K562 (cell line): ENCODE data around the gene PGD. TPM values are rescaled to one million over a fixed set of nuclear protein-coding genes. Genes with fewer than 3 reads are reported as not detected.

Experiments used
- ATAC-seq: fragments of 200-7000 bp; cut with Tn5 transposase; 3 replicates; pipeline ENCODE4 v1.9.1; 2020; ENCODE audit warnings: moderate library complexity
- BruUV-seq: library from RNA; stranded (reverse); fragments of 400-500 nt; replicated peaks from 2 replicates; lab custom pipeline; 2021; lab: Mats Ljungman, UMichigan
- CTCF ChIA-PET: fragments of 300-600 bp; formaldehyde crosslinking; extraction: SDS; loops from one replicate; lab custom pipeline; 2021; ENCODE audit warnings: low intra/inter-chr PET ratio; lab: Yijun Ruan, JAX
- POLR2A ChIA-PET: fragments of 300-600, 350-650 bp; sonication (Branson Sonifier 250); formaldehyde crosslinking; extraction: SDS; loops from one replicate; lab custom pipeline; 2021; ENCODE audit warnings: antibody characterized with exemption, inconsistent platforms; lab: Yijun Ruan, JAX
- DNase-seq, 4 experiments: peaks; one replicate each; pipeline versions ENCODE4 v3.0.0 to v3.0.0-alpha.2; 2011 to 2018; ENCODE audit warnings: low spot score in 3 of 4, mixed read lengths in 3 of 4; ENCODE audit errors: extremely low read depth in 1 of 4
- FAIRE-seq: peaks from 2 replicates; lab custom pipeline; 2011; peaks lifted over from hg19 to GRCh38; lab: Jason Lieb, UNC
- H2AFZ ChIP-seq: 2 replicates; pipeline ENCODE4 v1.6.0; 2011; ENCODE audit warnings: low read depth, low read length, control low read depth, inconsistent platforms
- H3K27ac ChIP-seq: fragments of 200-600 bp; 3 replicates; pipeline ENCODE4 v1.8.0; 2011; ENCODE audit warnings: low read depth, mild to moderate bottlenecking, control low read depth, inconsistent platforms, low read length, moderate library complexity, mixed read lengths; ENCODE audit errors: extremely low read depth
- H3K27me3 ChIP-seq, 2 experiments: fragments of 300-600 bp in 1 of 2; 2 replicates in 1 of 2; 3 replicates in 1 of 2; pipeline versions ENCODE4 v1.6.0 to v1.8.0; 2011; ENCODE audit warnings: inconsistent platforms in 2 of 2, low read length in 2 of 2, mild to moderate bottlenecking in 1 of 2, mixed read lengths in 1 of 2, moderate library complexity in 1 of 2; ENCODE audit not compliant: control insufficient read depth in 2 of 2, insufficient read depth in 2 of 2
- H3K36me3 ChIP-seq: fragments of 300-600 bp; 3 replicates; pipeline ENCODE4 v1.8.0; 2011; ENCODE audit warnings: mild to moderate bottlenecking, low read length, inconsistent platforms; ENCODE audit not compliant: control insufficient read depth, insufficient read depth
- H3K4me1 ChIP-seq, 2 experiments: fragments of 200-600 bp in 1 of 2; replicated peaks in 1 of 2; 2 replicates in 1 of 2; 3 replicates in 1 of 2; pipeline versions ENCODE4 v1.5.1 to v1.8.0; 2011; ENCODE audit warnings: inconsistent platforms in 2 of 2, low read length in 2 of 2, mild to moderate bottlenecking in 1 of 2, mixed read lengths in 1 of 2, moderate library complexity in 1 of 2; ENCODE audit not compliant: control insufficient read depth in 2 of 2, insufficient read depth in 2 of 2
- H3K4me2 ChIP-seq: 2 replicates; pipeline ENCODE4 v1.6.1; 2011; ENCODE audit warnings: low read length, control low read depth, inconsistent platforms, mixed read lengths; ENCODE audit not compliant: insufficient read depth
- H3K4me3 ChIP-seq: fragments of 200-600 bp; sonication (generic), shearing (Covaris generic); 2 replicates; pipeline ENCODE4 v1.5.1; 2016; ENCODE audit warnings: control low read depth, inconsistent platforms
- H3K79me2 ChIP-seq: fragments of 200-600 bp; 3 replicates; pipeline ENCODE4 v1.8.0; 2011; ENCODE audit warnings: low read length, inconsistent platforms; ENCODE audit not compliant: control insufficient read depth, insufficient read depth
- H3K9ac ChIP-seq, 2 experiments: 2 replicates each; pipeline versions ENCODE4 v1.6.0 to v1.6.1; 2011; ENCODE audit warnings: low read depth in 2 of 2, low read length in 2 of 2, control low read depth in 1 of 2, inconsistent platforms in 1 of 2, mild to moderate bottlenecking in 1 of 2, mixed read lengths in 1 of 2; ENCODE audit not compliant: insufficient read depth in 1 of 2
- H3K9me1 ChIP-seq: one replicate; pipeline ENCODE4 v1.6.0; 2011; ENCODE audit warnings: inconsistent platforms, mild to moderate bottlenecking, low read length, moderate library complexity; ENCODE audit not compliant: control insufficient read depth, insufficient read depth
- H3K9me3 ChIP-seq: replicated peaks from 2 replicates; pipeline ENCODE4 v1.5.1; 2011; ENCODE audit warnings: low read depth, low read length, inconsistent platforms; ENCODE audit not compliant: control insufficient read depth, insufficient read depth
- H4K20me1 ChIP-seq: replicated peaks from 2 replicates; pipeline ENCODE4 v1.6.1; 2011; ENCODE audit warnings: low read length, inconsistent platforms, mixed read lengths; ENCODE audit not compliant: control insufficient read depth, insufficient read depth
- FOXK2 ChIP-seq, 2 experiments: fragments of 450-650 bp; IDR thresholded peaks in 1 of 2; conservative IDR thresholded peaks in 1 of 2; 2 replicates each; pipeline ENCODE4 v1.6.1; 2016; ENCODE audit warnings: low read depth in 2 of 2, mild to moderate bottlenecking in 1 of 2
- MEIS2 ChIP-seq: fragments of 450-650 bp; IDR thresholded peaks from 2 replicates; pipeline ENCODE4 v1.6.1; 2014; ENCODE audit warnings: mild to moderate bottlenecking; ENCODE audit not compliant: partially characterized antibody
- RFX5 ChIP-seq: IDR thresholded peaks from 2 replicates; pipeline ENCODE4 v1.6.1; 2011; ENCODE audit warnings: low read depth, mild to moderate bottlenecking, improper control_type of control experiment, low read length
- TEAD4 ChIP-seq, 2 experiments: sonication (generic) in 1 of 2; formaldehyde crosslinking in 1 of 2; IDR thresholded peaks; 2 replicates each; pipeline versions ENCODE4 v1.6.1 to v1.8.0; 2012 to 2022; ENCODE audit warnings: borderline replicate concordance in 1 of 2, inconsistent platforms in 1 of 2, low read length in 1 of 2, mild to moderate bottlenecking in 1 of 2, missing genetic modification reagents in 1 of 2
- ZBTB8A ChIP-seq: fragments of 450-650 bp; IDR thresholded peaks from 2 replicates; pipeline ENCODE4 v1.6.1; 2018; ENCODE audit warnings: mild to moderate bottlenecking, moderate library complexity; ENCODE audit not compliant: partially characterized antibody
- ZKSCAN1 ChIP-seq: fragments of 150-350 bp; IDR thresholded peaks from 2 replicates; pipeline ENCODE4 v1.6.1; 2016; ENCODE audit warnings: low read depth, low read length
- WGBS: fragments of 100-300 bp; shearing (Covaris generic); methylation state at CpG from one replicate; pipeline ENCODE4 v1.1.6; 2016; ENCODE audit warnings: low coverage, mixed read lengths; ENCODE audit not compliant: insufficient coverage; ENCODE audit errors: missing lambda C conversion rate; 5-methylcytosine and 5-hydroxymethylcytosine counted together
- in situ Hi-C: fragments of 300-500 bp; cut with MboI; formaldehyde crosslinking; loops from 4 replicates; pipeline ENCODE4 v1.15.0; 2018; ENCODE audit warnings: inconsistent platforms, mixed read lengths
- intact Hi-C: fragments of 100-400 bp; cut with micrococcal nuclease; formaldehyde crosslinking; loops from 2 replicates; pipeline ENCODE4 v1.14.2; 2022
- polyA plus RNA-seq, 8 experiments: library from polyadenylated mRNA; depleted of rRNA in 4 of 8; stranded (reverse) in 5 of 8; unstranded in 3 of 8; fragments of >200 nt; fragmentation: Nextera tagmentation in 2 of 8; fragmentation: Illumina TruSeq in 1 of 8; extraction: Ambion mirVana in 2 of 8; extraction: Trizol in 1 of 8; gene quantifications; 2 replicates each; pipeline versions ENCODE4 v1.2.1 to v1.2.3, GENCODE V29; 2011 to 2014; ENCODE audit warnings: inconsistent platforms in 1 of 8, missing spikeins in 1 of 8
- total RNA-seq, 7 experiments: library from RNA; depleted of rRNA in 6 of 7; stranded (reverse); fragments of >200 nt in 6 of 7; fragmentation: Illumina TruSeq in 2 of 7; extraction: Trizol in 2 of 7; gene quantifications; 2 replicates each; pipeline versions ENCODE4 v1.2.1 to v1.2.3, GENCODE V29; 2011 to 2021; ENCODE audit warnings: low replicate concordance in 1 of 7
- TF ChIP-seq, protein P1 (sequence below), 2 experiments: fragments of 450-650 bp; IDR thresholded peaks; 2 replicates each; pipeline ENCODE4 v1.6.1; 2018; ENCODE audit warnings: mild to moderate bottlenecking in 2 of 2, low read depth in 1 of 2; ENCODE audit not compliant: partially characterized antibody in 2 of 2
- TF ChIP-seq, protein P2 (sequence below), 2 experiments: fragments of 450-650 bp in 1 of 2; sonication (generic) in 1 of 2; formaldehyde crosslinking in 1 of 2; IDR thresholded peaks in 1 of 2; conservative IDR thresholded peaks in 1 of 2; 2 replicates each; pipeline versions ENCODE4 v1.6.1 to v1.8.1; 2016 to 2023; ENCODE audit warnings: mild to moderate bottlenecking in 2 of 2, moderate library complexity in 2 of 2, inconsistent platforms in 1 of 2, missing genetic modification reagents in 1 of 2
- TF ChIP-seq, protein P3 (sequence below): sonication (generic); formaldehyde crosslinking; IDR thresholded peaks from 2 replicates; pipeline ENCODE4 v1.8.1; 2023; ENCODE audit warnings: mild to moderate bottlenecking, missing genetic modification reagents
- TF ChIP-seq, protein P4 (sequence below): sonication (generic); formaldehyde crosslinking; IDR thresholded peaks from 2 replicates; pipeline ENCODE4 v1.8.0; 2022; ENCODE audit warnings: missing genetic modification reagents, mild to moderate bottlenecking, borderline replicate concordance

PGD gene
- total and polyA plus RNA-seq, 9 of the 15 experiments (the other 6 are each of a cell fraction or from before 2014, with no cell fraction given) = 177 to 542 (median 270) TPM

DNA sequence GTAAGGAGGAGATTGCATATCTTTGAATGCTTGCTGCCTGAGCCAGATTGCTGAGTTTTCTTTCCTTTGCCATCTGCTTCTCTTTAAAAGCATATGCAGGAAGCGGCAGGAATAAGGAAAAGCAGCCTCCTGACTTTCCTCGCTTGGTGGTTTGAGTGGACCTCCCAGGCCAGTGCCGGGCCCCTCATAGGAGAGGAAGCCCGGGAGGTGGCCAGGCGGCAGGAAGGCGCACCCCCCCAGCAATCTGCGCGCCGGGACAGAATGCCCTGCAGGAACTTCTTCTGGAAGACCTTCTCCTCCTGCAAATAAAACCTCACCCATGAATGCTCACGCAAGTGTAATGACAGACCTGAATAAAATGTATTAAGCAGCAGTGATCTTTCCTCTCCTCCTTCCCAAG, 52.4 kb downstream of the PGD start:
- Histone ChIP-seq H3K9me3 (no peaks in the 10 kb centered on the region; the same call in 1 of the 2 replicates), H3K27me3 (no peaks in the 10 kb centered on the region), H4K20me1 (no peaks in the 10 kb centered on the region), H2AFZ (no peak overlapping the region), H3K4me2 (no peak overlapping the region), H3K4me3 (no peak overlapping the region), H3K4me1 (peaks cover 0 to 7% of the 10 kb centered on the region in 2 experiments; a peak in 1 of 5 replicates), H3K79me2 (no peaks in the 10 kb centered on the region), H3K9ac (no peak overlapping the region), H3K27ac (no peak overlapping the region), H3K9me1 (no peaks in the 10 kb centered on the region), H3K36me3 (peaks cover 4% of the 10 kb centered on the region; the same call in 2 of the 3 replicates)
- ATAC-seq = no peak
- intact Hi-C loops = no loop called here
- in situ Hi-C loops = no loop called here
- no peak for FAIRE-seq
- no TSS peak for BruUV-seq
- no peak for DNase-seq
- WGBS = 72% methylated on average over 10 of the region's 10 CpGs
- TF ChIP-seq MEIS2 (no peak), ZKSCAN1 (no peak), RFX5 (no peak), FOXK2 (conservative IDR thresholded peaks at IDR 0.05 in 1 of 2, IDR thresholded peaks at IDR 0.05 in 1 of 2; ENCODE audit: low read depth in 2 of 2) (no peak), ZBTB8A (no peak), TEAD4 (IDR thresholded peaks at IDR 0.05; ENCODE audit: low read length) (no peak), TEAD4 (CRISPR knock-in tag; IDR thresholded peaks at IDR 0.05; ENCODE audit: borderline replicate concordance) (no peak)
- TF ChIP-seq, protein P1, sequence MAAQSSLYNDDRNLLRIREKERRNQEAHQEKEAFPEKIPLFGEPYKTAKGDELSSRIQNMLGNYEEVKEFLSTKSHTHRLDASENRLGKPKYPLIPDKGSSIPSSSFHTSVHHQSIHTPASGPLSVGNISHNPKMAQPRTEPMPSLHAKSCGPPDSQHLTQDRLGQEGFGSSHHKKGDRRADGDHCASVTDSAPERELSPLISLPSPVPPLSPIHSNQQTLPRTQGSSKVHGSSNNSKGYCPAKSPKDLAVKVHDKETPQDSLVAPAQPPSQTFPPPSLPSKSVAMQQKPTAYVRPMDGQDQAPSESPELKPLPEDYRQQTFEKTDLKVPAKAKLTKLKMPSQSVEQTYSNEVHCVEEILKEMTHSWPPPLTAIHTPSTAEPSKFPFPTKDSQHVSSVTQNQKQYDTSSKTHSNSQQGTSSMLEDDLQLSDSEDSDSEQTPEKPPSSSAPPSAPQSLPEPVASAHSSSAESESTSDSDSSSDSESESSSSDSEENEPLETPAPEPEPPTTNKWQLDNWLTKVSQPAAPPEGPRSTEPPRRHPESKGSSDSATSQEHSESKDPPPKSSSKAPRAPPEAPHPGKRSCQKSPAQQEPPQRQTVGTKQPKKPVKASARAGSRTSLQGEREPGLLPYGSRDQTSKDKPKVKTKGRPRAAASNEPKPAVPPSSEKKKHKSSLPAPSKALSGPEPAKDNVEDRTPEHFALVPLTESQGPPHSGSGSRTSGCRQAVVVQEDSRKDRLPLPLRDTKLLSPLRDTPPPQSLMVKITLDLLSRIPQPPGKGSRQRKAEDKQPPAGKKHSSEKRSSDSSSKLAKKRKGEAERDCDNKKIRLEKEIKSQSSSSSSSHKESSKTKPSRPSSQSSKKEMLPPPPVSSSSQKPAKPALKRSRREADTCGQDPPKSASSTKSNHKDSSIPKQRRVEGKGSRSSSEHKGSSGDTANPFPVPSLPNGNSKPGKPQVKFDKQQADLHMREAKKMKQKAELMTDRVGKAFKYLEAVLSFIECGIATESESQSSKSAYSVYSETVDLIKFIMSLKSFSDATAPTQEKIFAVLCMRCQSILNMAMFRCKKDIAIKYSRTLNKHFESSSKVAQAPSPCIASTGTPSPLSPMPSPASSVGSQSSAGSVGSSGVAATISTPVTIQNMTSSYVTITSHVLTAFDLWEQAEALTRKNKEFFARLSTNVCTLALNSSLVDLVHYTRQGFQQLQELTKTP (IDR thresholded peaks at IDR 0.05; ENCODE audit: low read depth in 1 of 2, partially characterized antibody in 2 of 2) = no peak
- TF ChIP-seq, protein P2, sequence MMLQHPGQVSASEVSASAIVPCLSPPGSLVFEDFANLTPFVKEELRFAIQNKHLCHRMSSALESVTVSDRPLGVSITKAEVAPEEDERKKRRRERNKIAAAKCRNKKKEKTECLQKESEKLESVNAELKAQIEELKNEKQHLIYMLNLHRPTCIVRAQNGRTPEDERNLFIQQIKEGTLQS (IDR thresholded peaks at IDR 0.05) = no peak
- TF ChIP-seq, protein P2 (CRISPR knock-in tag; conservative IDR thresholded peaks at IDR 0.05) = no peak
- TF ChIP-seq, protein P3, sequence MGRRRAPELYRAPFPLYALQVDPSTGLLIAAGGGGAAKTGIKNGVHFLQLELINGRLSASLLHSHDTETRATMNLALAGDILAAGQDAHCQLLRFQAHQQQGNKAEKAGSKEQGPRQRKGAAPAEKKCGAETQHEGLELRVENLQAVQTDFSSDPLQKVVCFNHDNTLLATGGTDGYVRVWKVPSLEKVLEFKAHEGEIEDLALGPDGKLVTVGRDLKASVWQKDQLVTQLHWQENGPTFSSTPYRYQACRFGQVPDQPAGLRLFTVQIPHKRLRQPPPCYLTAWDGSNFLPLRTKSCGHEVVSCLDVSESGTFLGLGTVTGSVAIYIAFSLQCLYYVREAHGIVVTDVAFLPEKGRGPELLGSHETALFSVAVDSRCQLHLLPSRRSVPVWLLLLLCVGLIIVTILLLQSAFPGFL (CRISPR knock-in tag) = no peak
- TF ChIP-seq, protein P4, sequence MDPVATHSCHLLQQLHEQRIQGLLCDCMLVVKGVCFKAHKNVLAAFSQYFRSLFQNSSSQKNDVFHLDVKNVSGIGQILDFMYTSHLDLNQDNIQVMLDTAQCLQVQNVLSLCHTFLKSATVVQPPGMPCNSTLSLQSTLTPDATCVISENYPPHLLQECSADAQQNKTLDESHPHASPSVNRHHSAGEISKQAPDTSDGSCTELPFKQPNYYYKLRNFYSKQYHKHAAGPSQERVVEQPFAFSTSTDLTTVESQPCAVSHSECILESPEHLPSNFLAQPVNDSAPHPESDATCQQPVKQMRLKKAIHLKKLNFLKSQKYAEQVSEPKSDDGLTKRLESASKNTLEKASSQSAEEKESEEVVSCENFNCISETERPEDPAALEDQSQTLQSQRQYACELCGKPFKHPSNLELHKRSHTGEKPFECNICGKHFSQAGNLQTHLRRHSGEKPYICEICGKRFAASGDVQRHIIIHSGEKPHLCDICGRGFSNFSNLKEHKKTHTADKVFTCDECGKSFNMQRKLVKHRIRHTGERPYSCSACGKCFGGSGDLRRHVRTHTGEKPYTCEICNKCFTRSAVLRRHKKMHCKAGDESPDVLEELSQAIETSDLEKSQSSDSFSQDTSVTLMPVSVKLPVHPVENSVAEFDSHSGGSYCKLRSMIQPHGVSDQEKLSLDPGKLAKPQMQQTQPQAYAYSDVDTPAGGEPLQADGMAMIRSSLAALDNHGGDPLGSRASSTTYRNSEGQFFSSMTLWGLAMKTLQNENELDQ (CRISPR knock-in tag) = no peak
- ChIA-PET CTCF (no interaction called here), POLR2A (interaction anchor here (0.6 to 2.9 kb wide), 4 partner anchors 11 to 233 kb away, joined by 3 to 11 read pairs (median 6); no protein-coding TSS in a partner anchor)
